ENCODE data around the gene KYNU.
"Not testable (repeated sequence)": the region's sequence is repeated elsewhere in the genome, so short reads cannot be mapped to it uniquely, and the experiment has no call there.

The KYNU gene

DNA sequence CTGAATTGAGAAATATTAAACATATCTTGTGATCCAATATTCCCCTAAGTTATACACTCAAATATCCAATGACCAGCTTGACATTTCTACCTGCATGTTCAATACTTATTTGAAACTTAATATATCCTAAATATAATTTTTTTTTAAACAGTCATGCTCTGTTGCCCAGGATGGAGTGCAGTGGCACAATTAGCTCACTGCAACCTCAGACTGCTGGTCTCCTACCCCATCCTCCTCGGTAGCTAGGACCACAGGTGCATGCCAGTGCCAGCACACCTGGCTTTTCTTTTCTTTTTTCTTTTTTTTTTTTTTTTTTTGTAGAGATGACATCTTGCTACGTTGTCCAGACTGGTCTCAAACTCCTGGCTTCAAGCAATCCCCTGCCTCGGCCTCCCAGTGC, 4.2 kb downstream of the KYNU start:
- H3K4me3 ChIP-seq (ENCODE audit: low read depth, low read length), result no peak overlapping the region
- no peak for DNase-seq (ENCODE audit: low read depth)
- in situ Hi-C loops (cut with HindIII; ENCODE audit: low sequenced_read_pairs), result no loop called here
- TF ChIP-seq, protein P1, sequence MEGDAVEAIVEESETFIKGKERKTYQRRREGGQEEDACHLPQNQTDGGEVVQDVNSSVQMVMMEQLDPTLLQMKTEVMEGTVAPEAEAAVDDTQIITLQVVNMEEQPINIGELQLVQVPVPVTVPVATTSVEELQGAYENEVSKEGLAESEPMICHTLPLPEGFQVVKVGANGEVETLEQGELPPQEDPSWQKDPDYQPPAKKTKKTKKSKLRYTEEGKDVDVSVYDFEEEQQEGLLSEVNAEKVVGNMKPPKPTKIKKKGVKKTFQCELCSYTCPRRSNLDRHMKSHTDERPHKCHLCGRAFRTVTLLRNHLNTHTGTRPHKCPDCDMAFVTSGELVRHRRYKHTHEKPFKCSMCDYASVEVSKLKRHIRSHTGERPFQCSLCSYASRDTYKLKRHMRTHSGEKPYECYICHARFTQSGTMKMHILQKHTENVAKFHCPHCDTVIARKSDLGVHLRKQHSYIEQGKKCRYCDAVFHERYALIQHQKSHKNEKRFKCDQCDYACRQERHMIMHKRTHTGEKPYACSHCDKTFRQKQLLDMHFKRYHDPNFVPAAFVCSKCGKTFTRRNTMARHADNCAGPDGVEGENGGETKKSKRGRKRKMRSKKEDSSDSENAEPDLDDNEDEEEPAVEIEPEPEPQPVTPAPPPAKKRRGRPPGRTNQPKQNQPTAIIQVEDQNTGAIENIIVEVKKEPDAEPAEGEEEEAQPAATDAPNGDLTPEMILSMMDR (IDR thresholded peaks at IDR 0.05; ENCODE audit: low read depth, low read length, missing control alignments), result no peak

DNA sequence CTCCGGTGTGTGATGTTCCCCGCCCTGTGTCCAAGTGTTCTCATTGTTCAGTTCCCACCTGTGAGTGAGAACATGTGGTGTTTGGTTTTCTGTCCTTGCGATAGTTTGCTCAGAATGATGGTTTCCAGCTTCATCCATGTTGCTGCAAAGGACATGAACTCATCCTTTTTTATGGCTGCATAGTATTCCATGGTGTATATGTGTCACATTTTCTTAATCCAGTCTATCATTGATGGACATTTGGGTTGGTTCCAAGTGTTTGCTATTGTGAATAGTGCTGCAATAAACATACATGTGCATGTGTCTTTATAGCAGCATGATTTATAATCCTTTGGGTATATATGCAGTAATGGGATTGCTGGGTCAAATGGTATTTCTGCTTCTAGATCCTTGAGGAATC, 5.0 kb downstream of the KYNU start:
- in situ Hi-C loops (cut with HindIII; ENCODE audit: low sequenced_read_pairs); H3K4me3 ChIP-seq (ENCODE audit: low read depth, low read length); DNase-seq (ENCODE audit: low read depth): not testable (repeated sequence)

DNA sequence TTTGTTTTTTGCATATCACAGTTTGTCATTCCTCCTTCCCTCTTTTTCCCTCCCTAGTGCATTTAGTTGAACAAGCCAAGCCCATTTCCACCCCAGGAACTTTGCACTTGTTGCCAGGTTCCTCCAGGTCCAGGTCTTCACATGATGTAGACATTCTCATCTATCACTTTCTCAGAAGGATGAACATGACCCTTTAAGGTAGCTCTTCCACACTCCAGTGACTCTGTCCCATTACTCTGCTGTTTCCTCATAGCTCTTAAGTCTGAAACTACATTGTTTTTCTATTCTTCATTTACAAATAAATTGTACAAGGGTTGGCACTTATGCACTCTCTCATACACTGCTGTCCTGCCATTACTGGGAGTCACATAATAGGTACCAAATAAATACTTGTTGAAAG, 6.1 kb downstream of the KYNU start:
- no peak overlapping the region for H3K4me3 ChIP-seq (ENCODE audit: low read depth, low read length)
- no peak for DNase-seq (ENCODE audit: low read depth)
- TF ChIP-seq, protein P1 (IDR thresholded peaks at IDR 0.05; ENCODE audit: low read depth, low read length, missing control alignments), result no peak
- in situ Hi-C loops (cut with HindIII; ENCODE audit: low sequenced_read_pairs), result no loop called here

DNA sequence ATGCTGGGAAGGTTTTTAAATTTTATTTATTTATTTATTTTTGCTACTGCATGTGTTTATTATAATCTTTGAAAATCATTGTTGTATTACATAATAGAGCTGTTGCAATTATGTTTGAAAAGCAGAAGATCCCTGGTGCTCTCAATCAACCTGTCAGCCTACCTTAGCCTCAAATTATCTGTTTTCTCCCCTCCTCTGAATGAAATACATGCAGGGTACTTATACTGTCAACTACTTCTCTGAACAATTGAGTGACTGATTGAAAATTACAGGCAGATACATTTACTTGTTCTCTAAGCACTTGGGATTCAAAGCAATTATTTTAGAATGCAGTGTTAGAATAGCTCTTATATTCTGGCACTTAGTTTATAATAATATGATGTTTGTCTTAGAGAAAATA, 8.1 kb downstream of the KYNU start:
- no peak for DNase-seq (ENCODE audit: low read depth)
- no peak overlapping the region for H3K4me3 ChIP-seq (ENCODE audit: low read depth, low read length)
- TF ChIP-seq, protein P1 (IDR thresholded peaks at IDR 0.05; ENCODE audit: low read depth, low read length, missing control alignments), result no peak
- in situ Hi-C loops (cut with HindIII; ENCODE audit: low sequenced_read_pairs), result no loop called here

DNA sequence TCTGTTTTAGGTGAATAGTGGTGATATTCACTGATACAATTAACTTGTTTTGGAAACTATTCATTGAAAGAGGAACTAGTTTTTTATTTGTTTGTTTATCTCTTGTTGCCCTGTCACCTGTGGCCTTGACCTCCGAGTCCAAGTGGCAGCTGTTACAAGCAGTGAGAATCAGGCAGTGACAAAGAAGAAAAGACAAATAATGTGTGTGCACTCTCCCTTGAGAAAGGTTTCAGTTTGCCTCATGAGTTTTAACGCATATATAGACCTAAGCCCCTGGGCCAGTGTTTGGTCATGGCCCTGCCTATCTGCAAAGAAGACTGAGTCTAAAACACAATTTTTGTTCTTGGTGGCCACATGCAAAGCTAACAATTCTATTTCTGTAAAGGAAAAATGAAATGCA, 15.3 kb downstream of the KYNU start:
- H3K4me3 ChIP-seq (ENCODE audit: low read depth, low read length), result no peak overlapping the region
- no peak for DNase-seq (ENCODE audit: low read depth)
- TF ChIP-seq, protein P1 (IDR thresholded peaks at IDR 0.05; ENCODE audit: low read depth, low read length, missing control alignments), result no peak
- in situ Hi-C loops (cut with HindIII; ENCODE audit: low sequenced_read_pairs), result no loop called here

DNA sequence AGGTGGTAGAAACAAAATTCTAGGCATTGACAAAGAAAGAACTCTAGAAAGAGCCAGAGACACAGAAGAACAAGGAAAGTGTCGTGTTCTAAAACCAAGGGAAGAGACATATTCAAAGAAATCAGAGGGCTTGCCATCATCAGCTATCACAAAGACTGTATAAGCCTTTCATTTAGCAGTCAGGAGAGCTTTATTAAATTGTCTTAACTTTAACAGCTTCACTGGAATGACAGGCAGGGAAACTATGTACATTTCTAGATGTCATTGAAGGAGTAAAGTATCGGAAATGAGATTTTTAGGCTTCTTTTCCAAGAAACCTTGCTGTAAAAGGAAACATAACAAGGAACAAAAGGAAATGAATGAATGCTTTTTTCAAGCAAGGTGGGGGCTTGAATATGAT, 15.8 kb downstream of the KYNU start:
- in situ Hi-C loops (cut with HindIII; ENCODE audit: low sequenced_read_pairs), result no loop called here
- no peak overlapping the region for H3K4me3 ChIP-seq (ENCODE audit: low read depth, low read length)
- DNase-seq (ENCODE audit: low read depth), result no peak
- TF ChIP-seq, protein P1 (IDR thresholded peaks at IDR 0.05; ENCODE audit: low read depth, low read length, missing control alignments), result no peak

DNA sequence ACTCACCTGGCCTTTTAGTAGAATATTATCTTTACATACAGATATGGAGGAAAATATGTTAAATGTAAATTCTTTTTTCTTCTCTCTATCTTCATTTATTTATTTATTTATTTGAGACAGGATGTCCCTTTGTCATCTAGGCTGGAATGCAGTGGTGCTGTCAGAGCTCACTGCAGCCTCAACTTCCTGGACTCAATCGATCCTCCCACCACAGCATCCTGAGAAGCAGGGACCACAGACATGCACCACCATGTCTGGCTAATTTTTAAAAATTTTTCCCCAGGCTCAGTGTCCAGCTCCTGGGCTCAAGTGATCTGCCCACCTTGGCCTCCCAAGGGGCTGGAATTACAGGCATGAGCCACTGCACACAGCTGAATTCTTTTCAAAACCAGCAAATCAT, 20.3 kb downstream of the KYNU start:
- no peak overlapping the region for H3K4me3 ChIP-seq (ENCODE audit: low read depth, low read length)
- TF ChIP-seq, protein P1 (IDR thresholded peaks at IDR 0.05; ENCODE audit: low read depth, low read length, missing control alignments), result no peak
- in situ Hi-C loops (cut with HindIII; ENCODE audit: low sequenced_read_pairs), result no loop called here
- no peak for DNase-seq (ENCODE audit: low read depth)

DNA sequence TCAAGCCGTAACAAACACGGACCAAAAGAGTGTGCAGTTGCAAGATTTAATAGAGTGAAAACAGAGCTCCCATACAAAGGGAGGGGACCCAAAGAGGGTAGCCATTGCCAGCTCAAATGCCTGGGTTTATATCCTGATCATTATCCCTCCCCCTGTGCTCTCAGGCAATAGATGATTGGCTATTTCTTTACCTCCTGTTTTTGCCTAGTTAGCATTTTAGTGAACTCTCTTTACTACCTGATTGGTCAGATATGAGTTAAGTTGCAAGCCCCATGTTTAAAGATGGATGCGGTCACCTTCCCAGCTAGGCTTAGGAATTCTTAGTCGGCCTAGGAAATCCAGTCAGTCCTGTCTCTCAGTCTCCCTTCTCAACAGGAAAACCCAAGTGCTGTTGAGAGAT, 22.9 kb downstream of the KYNU start:
- H3K4me3 ChIP-seq (ENCODE audit: low read depth, low read length); in situ Hi-C loops (cut with HindIII; ENCODE audit: low sequenced_read_pairs); DNase-seq (ENCODE audit: low read depth): not testable (repeated sequence)
